Heart right ventricle (tissue), 16 donors: ENCODE data around the gene DCDC2C. TPM values are rescaled to one million over a fixed set of nuclear protein-coding genes. Genes with fewer than 3 reads are reported as not detected.

Source experiments
- ATAC-seq, 8 donors: fragments of 200-7000 bp; cut with Tn5 transposase; one replicate each; pipeline ENCODE4 v1.9.1; 2020; ENCODE audit warnings: mild to moderate bottlenecking in 8 of 8, moderate library complexity in 8 of 8, moderate number of reproducible peaks in 1 of 8
- DNase-seq, 2 donors: peaks; one replicate each; pipeline ENCODE4 v3.0.0-alpha.2; 2020
- H3K27ac ChIP-seq, 10 donors: fragments of 200-600 bp; sonication (generic) in 2 of 10; one replicate each; pipeline versions ENCODE4 v1.5.0 to v1.8.0; 2020 to 2022; ENCODE audit warnings: mild to moderate bottlenecking in 3 of 10
- H3K27me3 ChIP-seq, 7 donors: fragments of 200-600 bp; one replicate each; pipeline ENCODE4 v1.8.0; 2021 to 2022; ENCODE audit warnings: mild to moderate bottlenecking in 2 of 7
- H3K36me3 ChIP-seq, 9 donors: fragments of 200-600 bp; sonication (generic) in 1 of 9; one replicate each; pipeline versions ENCODE4 v1.5.0 to v1.8.0; 2020 to 2022; ENCODE audit warnings: mild to moderate bottlenecking in 2 of 9
- H3K4me1 ChIP-seq, 9 donors: fragments of 200-600 bp; sonication (generic) in 1 of 9; one replicate each; pipeline versions ENCODE4 v1.5.0 to v1.8.0; 2020 to 2022; ENCODE audit warnings: mild to moderate bottlenecking in 4 of 9
- H3K4me3 ChIP-seq, 10 donors: fragments of 200-600 bp; sonication (generic) in 2 of 10; one replicate each; pipeline versions ENCODE4 v1.5.0 to v1.8.0; 2020 to 2022; ENCODE audit warnings: mild to moderate bottlenecking in 7 of 10, moderate library complexity in 2 of 10
- H3K9me3 ChIP-seq, 11 donors: fragments of 200-600 bp in 10 of 11; sonication (generic) in 2 of 11; one replicate each; pipeline versions ENCODE4 v1.5.0 to v1.8.0; 2013 to 2022; ENCODE audit warnings: mild to moderate bottlenecking in 2 of 11, control low read depth in 1 of 11, moderate library complexity in 1 of 11
- WGBS, 2 donors: extraction: QIAGEN DNeasy Blood & Tissue Kit; methylation state at CpG; one replicate each; pipeline ENCODE4 v1.1.7; 2013; ENCODE audit warnings: inconsistent platforms in 1 of 2; 5-methylcytosine and 5-hydroxymethylcytosine counted together
- intact Hi-C, 10 donors: fragments of 100-400 bp; cut with DNase I; formaldehyde crosslinking; loops; one replicate each; pipeline versions ENCODE4 v1.11.1 to v1.14.2; 2022
- polyA plus RNA-seq, 2 donors: library from polyadenylated mRNA; stranded (reverse); fragments of 200-250 nt; gene quantifications; one replicate each; pipeline ENCODE4 v1.2.3, GENCODE V29; 2013
- total RNA-seq, 10 donors: library from RNA; stranded (reverse); fragmentation: NEBNext Ultra II Directional in 3 of 10; extraction: Animal tissue kit (Norgen Biotek cat#: 25700) in 3 of 10; gene quantifications; one replicate each; pipeline versions ENCODE4 v1.2.1 to v1.2.4, GENCODE V29; 2021 to 2023
- TF ChIP-seq, protein P1 (sequence below), 9 donors: fragments of 200-600 bp; sonication (generic) in 2 of 9; IDR thresholded peaks; one replicate each; pipeline versions ENCODE4 v1.5.0 to v1.8.0; 2021 to 2022; ENCODE audit warnings: antibody characterized with exemption in 9 of 9, mild to moderate bottlenecking in 5 of 9, moderate library complexity in 1 of 9
- donor health status: Arrhythmogenic right ventricular cardiomyopathy.
- donor health status: ischemic (EF 13 %, LVEDD 7.1; RV severe dilation, severe dysfunction).
- donor health status: healthy with polysubstance abuse.
- donor health status: DM: no; HTN: yes; CAD: no.
- donor health status: DM: no; HTN: no; CAD: no.
- donor health status: ischemic (EF 25% LVEDD 6.9; RV normal size, moderate dysfunction).
- donor health status: ischemic (EF 25% LVEDD 5.7; RV mildly dilated, moderate dysfunction).
- donor health status: healthy.
- donor health status: DM: yes; HTN: yes; CAD: no.
- donor health status: Ischemic cardiomyopathy.
- donor health status: ischemic (EF 35%, LVEDD 5.7; RV mildly dilated, moderate dysfunction).
- donor health status: nonischemic (EF 11% LVEDD 7.7; RV severe dilation, severe dysfunction).
- donor health status: DM: yes; HTN: yes; CAD: no.
- donor health status: PGD.
- donor health status: ischemic (EF 29% LVEDD 5.4; RV normal size, mild dysfunction).
- donor health status: nonischemic (EF 23%, LVEDD 6.1; RV moderate dilation, normal function).

Gene DCDC2C
- total and polyA plus RNA-seq, 12 donors = 0.66 TPM; not detected in 11

DNA sequence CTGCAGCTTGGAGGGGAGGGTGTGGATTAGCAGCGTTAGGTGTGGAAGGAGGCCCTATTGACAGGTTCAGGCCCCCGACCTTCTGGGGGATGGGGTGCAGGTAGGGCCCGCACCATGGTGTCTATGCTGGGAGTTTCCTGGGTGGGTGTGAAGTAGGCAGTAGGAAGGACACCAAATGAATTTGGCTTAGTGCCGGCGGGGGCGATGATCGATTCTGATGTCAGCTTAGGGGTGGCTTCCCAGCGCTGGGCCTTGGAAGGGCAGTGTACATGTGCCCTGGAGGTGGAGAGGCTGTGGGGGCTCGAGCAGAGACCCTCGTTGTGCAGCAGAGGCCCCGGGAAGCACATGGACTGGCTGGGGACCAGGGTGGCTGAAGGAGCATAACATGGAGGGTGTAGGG, 21.6 kb downstream of the DCDC2C start:
- Histone ChIP-seq H3K36me3 (no peaks in the 10 kb centered on the region), H3K4me1 (peaks cover 0 to 13% (median 7%) of the 10 kb centered on the region in 9 donors), H3K9me3 (peaks cover 0 to 4% (median 0%) of the 10 kb centered on the region in 11 donors), H3K27me3 (peaks cover 0 to 43% (median 22%) of the 10 kb centered on the region in 7 donors), H3K4me3 (no peak overlapping the region), H3K27ac (no peak overlapping the region)
- intact Hi-C loops = loop anchor here in 5 of 10 donors (5.0 kb wide), 3 partner anchors 52 to 102 kb away; no protein-coding TSS in a partner anchor
- ATAC-seq (no peak), DNase-seq (no peak)
- WGBS, 2 donors = 82 to 87% methylated on average over 11 of the region's 11 CpGs
- TF ChIP-seq, protein P1, sequence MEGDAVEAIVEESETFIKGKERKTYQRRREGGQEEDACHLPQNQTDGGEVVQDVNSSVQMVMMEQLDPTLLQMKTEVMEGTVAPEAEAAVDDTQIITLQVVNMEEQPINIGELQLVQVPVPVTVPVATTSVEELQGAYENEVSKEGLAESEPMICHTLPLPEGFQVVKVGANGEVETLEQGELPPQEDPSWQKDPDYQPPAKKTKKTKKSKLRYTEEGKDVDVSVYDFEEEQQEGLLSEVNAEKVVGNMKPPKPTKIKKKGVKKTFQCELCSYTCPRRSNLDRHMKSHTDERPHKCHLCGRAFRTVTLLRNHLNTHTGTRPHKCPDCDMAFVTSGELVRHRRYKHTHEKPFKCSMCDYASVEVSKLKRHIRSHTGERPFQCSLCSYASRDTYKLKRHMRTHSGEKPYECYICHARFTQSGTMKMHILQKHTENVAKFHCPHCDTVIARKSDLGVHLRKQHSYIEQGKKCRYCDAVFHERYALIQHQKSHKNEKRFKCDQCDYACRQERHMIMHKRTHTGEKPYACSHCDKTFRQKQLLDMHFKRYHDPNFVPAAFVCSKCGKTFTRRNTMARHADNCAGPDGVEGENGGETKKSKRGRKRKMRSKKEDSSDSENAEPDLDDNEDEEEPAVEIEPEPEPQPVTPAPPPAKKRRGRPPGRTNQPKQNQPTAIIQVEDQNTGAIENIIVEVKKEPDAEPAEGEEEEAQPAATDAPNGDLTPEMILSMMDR (IDR thresholded peaks at IDR 0.05) = no peak

DNA sequence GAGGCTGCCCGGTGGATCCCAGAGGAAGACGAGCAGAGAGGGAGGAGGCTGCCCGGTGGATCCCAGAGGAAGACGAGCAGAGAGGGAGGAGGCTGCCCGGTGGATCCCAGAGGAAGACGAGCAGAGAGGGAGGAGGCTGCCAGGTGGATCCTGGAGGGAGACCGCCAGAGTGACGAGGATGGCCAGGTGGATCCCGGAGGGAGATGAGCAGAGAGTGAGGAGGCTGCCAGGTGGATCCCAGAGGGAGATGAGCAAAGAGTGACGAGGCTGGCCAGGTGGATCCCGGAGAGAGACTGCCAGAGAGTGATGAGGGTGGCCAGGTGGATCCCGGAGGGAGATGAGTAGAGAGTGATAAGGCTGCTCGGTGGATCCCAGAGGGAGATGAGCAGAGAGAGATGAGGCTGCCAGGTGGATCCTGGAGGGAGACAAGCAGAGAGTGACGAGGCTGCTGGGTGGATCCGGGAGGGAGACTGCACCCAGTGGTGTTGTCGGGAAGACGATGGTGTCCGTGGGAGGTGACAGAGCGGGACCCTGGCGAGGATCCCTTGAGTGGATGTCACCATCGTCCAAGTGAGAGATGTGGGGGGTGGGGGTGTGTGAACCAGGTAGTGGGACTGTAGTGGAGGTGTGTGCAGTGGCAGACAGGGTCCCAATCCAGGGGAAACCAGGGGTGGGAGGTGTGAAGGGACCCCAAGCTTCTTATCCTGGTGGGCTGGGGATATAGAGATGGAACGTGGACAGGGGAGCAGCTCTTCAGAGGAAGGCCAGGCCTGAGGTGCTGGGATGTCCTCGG, 22.3 kb downstream of the DCDC2C start:
- no peak overlapping the region for H3K4me3 ChIP-seq
- H3K36me3 ChIP-seq = no peaks in the 10 kb centered on the region
- no peak for DNase-seq
- TF ChIP-seq, protein P1 (IDR thresholded peaks at IDR 0.05) = no peak
- H3K27me3 ChIP-seq = peaks cover 0 to 43% (median 20%) of the 10 kb centered on the region in 7 donors
- 73% methylated on average over 23 of the region's 23 CpGs for WGBS, 2 donors
- no peaks in the 10 kb centered on the region for H3K9me3 ChIP-seq
- ATAC-seq = peak in 2 of 8 donors; percentile 14 to 19
- intact Hi-C loops = loop anchor here in 5 of 10 donors (5.0 kb wide), 3 partner anchors 52 to 102 kb away; no protein-coding TSS in a partner anchor
- no peak overlapping the region for H3K27ac ChIP-seq
- peaks cover 0 to 13% (median 7%) of the 10 kb centered on the region in 9 donors for H3K4me1 ChIP-seq

DNA sequence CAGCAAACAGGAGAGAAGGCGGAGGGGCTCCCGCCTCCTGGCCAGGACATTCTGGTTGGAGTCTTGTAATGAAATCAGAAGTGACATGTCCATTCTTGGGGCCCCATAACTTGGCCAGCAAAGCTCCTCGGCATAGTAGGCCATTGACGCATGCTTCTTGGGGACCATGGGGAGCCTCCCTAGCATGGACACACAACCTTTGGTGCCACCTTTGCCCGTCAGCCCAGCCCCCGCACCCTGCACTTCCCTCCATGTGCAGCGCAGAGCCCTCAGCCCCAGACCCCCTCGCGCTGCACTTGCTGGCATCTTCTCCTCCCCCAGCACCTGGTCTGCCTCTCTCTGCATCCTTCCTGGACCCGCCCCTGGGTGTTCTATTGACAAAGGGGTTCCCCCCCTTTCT, 23.1 kb downstream of the DCDC2C start:
- Histone ChIP-seq H3K36me3 (no peaks in the 10 kb centered on the region), H3K27ac (no peak overlapping the region), H3K4me1 (peaks cover 0 to 13% (median 7%) of the 10 kb centered on the region in 9 donors), H3K27me3 (peaks cover 0 to 43% (median 18%) of the 10 kb centered on the region in 7 donors), H3K9me3 (no peaks in the 10 kb centered on the region), H3K4me3 (no peak overlapping the region)
- TF ChIP-seq, protein P1 (IDR thresholded peaks at IDR 0.05) = no peak
- 92 to 93% methylated on average over 10 of the region's 10 CpGs for WGBS, 2 donors
- DNase-seq (no peak), ATAC-seq (no peak)
- intact Hi-C loops = loop anchor here in 5 of 10 donors (5.0 kb wide), 3 partner anchors 51 to 101 kb away; no protein-coding TSS in a partner anchor

DNA sequence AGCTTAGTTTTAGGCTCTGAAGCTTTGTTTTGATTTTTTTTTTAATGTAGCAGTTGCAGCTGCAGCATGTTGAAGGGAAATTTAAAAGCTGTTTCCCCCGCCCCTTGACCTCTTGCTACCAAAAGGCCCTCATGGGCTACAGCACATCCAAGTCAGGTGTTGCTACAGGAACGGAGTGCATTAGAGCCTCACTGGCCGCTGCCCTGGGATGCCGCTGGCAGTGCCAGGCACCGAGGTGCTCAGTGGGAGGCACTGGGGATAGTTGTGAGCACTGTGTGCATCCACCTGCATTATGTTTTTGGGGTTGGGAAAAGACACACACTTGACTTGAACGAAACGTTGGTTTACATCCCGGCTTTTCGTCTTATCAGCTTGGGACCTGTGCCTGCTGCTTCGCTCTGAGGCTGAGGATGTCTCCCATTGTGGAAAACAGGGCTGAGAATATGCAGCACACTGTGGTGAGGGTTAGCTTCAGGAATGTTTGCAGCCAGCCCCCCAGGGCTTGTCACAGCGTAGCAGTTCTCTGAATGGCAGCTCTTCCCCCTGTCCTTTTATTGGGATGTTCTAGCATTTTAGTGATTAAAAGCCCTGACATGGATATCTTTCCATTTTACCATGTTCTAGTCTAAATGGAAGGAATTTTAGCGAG, 24.1 kb downstream of the DCDC2C start:
- no peak overlapping the region for H3K27ac ChIP-seq
- WGBS, 2 donors = 45 to 49% methylated on average over 12 of the region's 12 CpGs
- no peak for ATAC-seq
- peaks cover 0 to 35% (median 18%) of the 10 kb centered on the region in 7 donors for H3K27me3 ChIP-seq
- H3K36me3 ChIP-seq = no peaks in the 10 kb centered on the region
- TF ChIP-seq, protein P1 (IDR thresholded peaks at IDR 0.05) = no peak
- DNase-seq = no peak
- H3K9me3 ChIP-seq = no peaks in the 10 kb centered on the region
- H3K4me3 ChIP-seq = peak overlapping the region in 3 of 10 donors; percentile 8 to 34 (median 25)
- intact Hi-C loops = loop anchor here in 7 of 10 donors (2.0 to 5.0 kb wide), 5 partner anchors 50 to 100 kb away; no protein-coding TSS in a partner anchor
- peaks cover 0 to 13% (median 7%) of the 10 kb centered on the region in 9 donors for H3K4me1 ChIP-seq
